HG02840 (cell line): ENCODE results near the gene FOXD2.

Experiments used
- ATAC-seq: cut with Tn5 transposase; IDR thresholded peaks from one replicate; pipeline ENCODE4 v1.9.1; 2021; ENCODE audit warnings: mild to moderate bottlenecking, moderate library complexity, moderate number of reproducible peaks; ENCODE audit not compliant: unreplicated experiment, low FRiP score

Gene FOXD2

GRCh38 chr1:47416319-47417169 lies 21.3 kb upstream of the FOXD2 start:
- ATAC-seq = no peak

GRCh38 chr1:47417170-47418044 lies 20.4 kb upstream of the FOXD2 start:
- ATAC-seq = no peak

- no peak for ATAC-seq
Observed at GRCh38 chr1:47418122-47418521, 19.7 kb upstream of the FOXD2 start.

GRCh38 chr1:47418681-47419325 lies 19.0 kb upstream of the FOXD2 start:
- ATAC-seq = no peak

- no peak for ATAC-seq
Observed at GRCh38 chr1:47420547-47420946, 17.3 kb upstream of the FOXD2 start.

GRCh38 chr1:47423872-47424271 lies 14.0 kb upstream of the FOXD2 start:
- ATAC-seq = no peak

GRCh38 chr1:47424336-47424982 lies 13.4 kb upstream of the FOXD2 start:
- ATAC-seq = no peak

- no peak for ATAC-seq
Observed at GRCh38 chr1:47431534-47431933, 6.3 kb upstream of the FOXD2 start.

- no peak for ATAC-seq
Observed at GRCh38 chr1:47432071-47433036, 5.5 kb upstream of the FOXD2 start.

GRCh38 chr1:47433037-47433421 lies 4.8 kb upstream of the FOXD2 start:
- ATAC-seq = no peak

GRCh38 chr1:47433477-47434050 lies 4.3 kb upstream of the FOXD2 start:
- ATAC-seq = no peak

- ATAC-seq = no peak
Observed at GRCh38 chr1:47434051-47434842, 3.6 kb upstream of the FOXD2 start.

GRCh38 chr1:47435506-47436303 lies 2.1 kb upstream of the FOXD2 start:
- ATAC-seq = no peak

- peak; percentile 32 for ATAC-seq
Observed at GRCh38 chr1:47436304-47436978, 1.4 kb upstream of the FOXD2 start.

- peak; percentile 15 for ATAC-seq
Observed at GRCh38 chr1:47436979-47437446, 831 bp upstream of the FOXD2 start.

- ATAC-seq = peak; percentile 1
Observed at GRCh38 chr1:47438165-47439016, 547 bp downstream of the FOXD2 start.
